ENCODE results near the gene SMIM36.
"Not testable (repeated sequence)": the region's sequence is repeated elsewhere in the genome, so short reads cannot be mapped to it uniquely, and the experiment has no call there.

Gene SMIM36

GRCh38 chr17:55418369-55419268 is 92.6 kb downstream of the SMIM36 start:
- H3K27ac ChIP-seq, result no peak overlapping the region
- no peak for DNase-seq (ENCODE audit: low read depth, low spot score)

DNA sequence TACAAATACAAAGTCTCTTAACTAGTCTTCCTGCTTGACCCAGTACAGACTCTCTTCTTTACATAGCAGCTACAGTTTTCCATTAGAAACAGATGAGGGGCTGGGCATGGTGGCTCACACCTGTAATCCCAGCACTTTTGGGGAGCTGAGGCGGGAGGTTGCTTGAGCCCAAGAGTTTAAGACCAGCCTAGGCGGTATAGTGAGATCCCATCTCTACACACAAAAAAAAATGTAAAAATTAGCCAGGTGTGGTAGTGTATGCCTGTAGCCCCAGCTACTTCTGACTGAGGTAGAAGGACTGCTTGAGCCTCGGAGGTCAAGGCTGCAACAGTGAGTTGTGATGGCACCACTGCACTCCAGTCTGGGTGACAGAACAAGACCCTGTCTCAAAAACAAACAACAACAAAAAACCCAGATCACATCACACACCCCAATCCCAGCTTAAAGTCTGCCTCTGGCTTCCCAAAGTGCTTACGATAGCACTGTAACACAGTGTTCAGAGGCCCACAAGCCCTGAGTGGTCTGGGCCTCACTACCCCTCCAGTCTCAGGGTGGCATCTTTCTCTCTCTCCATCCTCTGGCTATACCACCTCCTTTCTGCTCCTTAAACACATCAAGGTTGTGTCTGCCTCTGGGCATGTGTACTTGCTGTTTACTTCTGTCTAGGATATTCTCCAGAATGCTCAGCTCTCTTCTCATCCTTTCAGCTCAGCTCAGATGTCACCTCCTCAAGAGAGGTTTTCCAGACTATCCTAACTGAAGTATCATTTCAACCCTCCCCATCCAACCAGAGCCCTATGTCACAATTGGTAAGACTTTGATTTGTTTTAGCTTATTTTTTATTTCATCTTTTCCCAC is 93.6 kb downstream of the SMIM36 start:
- DNase-seq (ENCODE audit: low read depth, low spot score), result no peak
- H3K27ac ChIP-seq, result no peak overlapping the region

GRCh38 chr17:55416470-55417052 is 94.7 kb downstream of the SMIM36 start:
- no peak for DNase-seq (ENCODE audit: low read depth, low spot score)
- H3K27ac ChIP-seq, result no peak overlapping the region

DNA sequence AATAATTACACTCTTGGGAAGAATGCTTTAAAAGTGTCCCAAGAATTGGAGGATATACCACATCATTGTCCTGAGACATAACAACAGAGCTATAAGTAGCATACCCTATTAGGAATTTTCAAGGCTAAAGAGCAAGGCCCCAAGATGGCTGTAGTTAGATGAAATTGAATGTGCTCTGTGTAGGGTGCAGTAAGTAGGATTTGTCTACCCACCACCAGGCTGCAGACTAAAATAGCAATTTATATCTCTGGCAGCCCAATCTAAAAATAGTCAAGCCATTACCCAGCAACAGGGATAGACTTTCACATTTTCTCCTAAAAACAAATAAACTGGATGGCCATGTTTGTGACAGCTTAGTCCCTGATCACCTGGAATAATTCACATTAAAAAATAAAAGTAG is 95.3 kb downstream of the SMIM36 start:
- H3K27ac ChIP-seq, result no peak overlapping the region
- no peak for DNase-seq (ENCODE audit: low read depth, low spot score)

- no peak for DNase-seq (ENCODE audit: low read depth, low spot score)
- no peak overlapping the region for H3K27ac ChIP-seq
Measured at GRCh38 chr17:55414983-55415382, 96.3 kb downstream of the SMIM36 start.

DNA sequence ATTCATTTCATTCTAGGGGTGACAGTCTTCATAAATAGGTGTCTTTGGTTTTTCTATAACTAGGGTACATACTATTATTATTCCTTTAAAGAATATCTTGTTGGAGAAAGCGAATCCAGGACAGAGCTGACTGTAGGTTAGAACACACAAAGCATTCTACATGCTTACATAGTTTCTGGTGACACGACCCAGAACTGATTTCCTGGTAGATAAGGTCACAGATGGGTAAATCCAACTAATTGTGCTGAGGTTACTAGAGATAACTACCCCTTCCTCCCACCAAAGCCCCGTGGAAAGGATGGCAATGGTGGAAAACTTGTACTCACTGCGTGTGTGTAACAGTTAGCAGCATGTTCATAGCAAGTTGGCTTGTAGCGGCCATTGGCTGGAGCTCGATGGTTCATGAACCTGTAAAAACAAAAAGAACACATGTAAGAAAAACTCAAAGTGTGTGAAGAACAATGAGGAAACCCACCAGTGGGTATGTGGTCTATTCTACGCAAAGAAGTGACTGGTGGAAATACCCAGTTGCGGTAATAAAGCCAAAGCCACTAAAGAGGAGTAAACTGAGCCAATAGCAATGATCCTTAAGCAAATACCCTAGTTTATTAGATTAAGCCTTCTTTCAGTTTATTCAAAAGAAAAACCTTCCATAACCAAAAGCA is 97.3 kb downstream of the SMIM36 start:
- DNase-seq (ENCODE audit: low read depth, low spot score), result no peak

DNA sequence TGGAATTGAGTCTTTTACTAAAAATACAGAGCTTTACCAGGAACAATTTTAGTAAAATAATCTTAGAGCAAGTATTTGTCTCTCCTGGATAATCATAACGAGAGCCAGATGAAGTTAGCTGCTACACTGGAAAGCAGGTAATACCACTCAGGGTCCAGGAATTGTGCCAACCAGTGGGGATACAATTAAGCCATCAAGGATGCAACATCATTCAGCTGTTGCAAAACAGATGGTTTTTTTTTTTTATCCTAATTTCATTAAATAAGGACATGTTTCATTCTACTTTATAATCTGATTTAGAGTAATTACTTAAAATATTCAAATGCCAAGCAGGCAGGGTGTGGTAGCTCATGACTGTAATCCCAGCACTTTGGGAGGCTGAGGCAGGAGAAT is 99.8 kb downstream of the SMIM36 start:
- H3K27ac ChIP-seq, result no peak overlapping the region
- no peak for DNase-seq (ENCODE audit: low read depth, low spot score)

More for the DNA sequence above, 97.3 kb downstream of the SMIM36 start:
- H3K27ac ChIP-seq, result no peak overlapping the region

DNA sequence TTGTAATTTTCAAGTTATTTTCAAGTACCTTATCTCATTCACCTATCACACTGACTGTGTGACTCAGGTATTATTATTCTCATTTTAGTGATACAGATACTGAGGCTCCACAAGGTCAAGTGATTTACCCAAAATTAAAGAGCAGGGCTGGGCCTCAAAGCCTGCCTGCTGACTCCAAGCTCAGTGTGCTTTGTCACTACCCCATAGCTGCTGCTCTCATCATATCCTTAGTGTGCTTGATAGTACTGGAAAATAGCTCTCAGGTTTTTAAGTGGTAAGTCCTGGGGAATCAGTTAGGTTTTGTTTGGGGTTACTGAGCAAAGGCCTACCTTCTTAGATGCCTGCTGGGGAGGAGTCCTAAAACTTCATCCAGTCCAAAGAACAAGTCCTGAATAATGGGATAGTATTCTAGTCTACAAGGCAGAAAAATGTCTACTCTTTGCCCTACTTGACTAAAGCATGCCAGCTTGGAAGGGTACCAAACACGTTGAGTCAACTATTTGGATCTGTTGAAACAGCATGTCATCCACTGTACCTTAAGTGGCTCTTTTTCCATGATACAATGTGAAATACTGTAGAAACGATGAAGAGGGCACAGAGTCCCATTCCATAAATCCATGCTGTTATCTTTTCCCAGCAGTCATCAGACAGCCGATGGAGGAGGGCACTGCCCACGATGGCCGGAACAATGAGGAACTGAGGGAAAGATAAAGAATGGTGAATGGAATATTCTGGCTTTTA is 100.4 kb downstream of the SMIM36 start:
- DNase-seq (ENCODE audit: low read depth, low spot score), result no peak

GRCh38 chr17:55409030-55409800 is 102.0 kb downstream of the SMIM36 start:
- no peak overlapping the region for H3K27ac ChIP-seq
- DNase-seq (ENCODE audit: low read depth, low spot score), result no peak

More for the DNA sequence above, 100.4 kb downstream of the SMIM36 start:
- no peak overlapping the region for H3K27ac ChIP-seq

DNA sequence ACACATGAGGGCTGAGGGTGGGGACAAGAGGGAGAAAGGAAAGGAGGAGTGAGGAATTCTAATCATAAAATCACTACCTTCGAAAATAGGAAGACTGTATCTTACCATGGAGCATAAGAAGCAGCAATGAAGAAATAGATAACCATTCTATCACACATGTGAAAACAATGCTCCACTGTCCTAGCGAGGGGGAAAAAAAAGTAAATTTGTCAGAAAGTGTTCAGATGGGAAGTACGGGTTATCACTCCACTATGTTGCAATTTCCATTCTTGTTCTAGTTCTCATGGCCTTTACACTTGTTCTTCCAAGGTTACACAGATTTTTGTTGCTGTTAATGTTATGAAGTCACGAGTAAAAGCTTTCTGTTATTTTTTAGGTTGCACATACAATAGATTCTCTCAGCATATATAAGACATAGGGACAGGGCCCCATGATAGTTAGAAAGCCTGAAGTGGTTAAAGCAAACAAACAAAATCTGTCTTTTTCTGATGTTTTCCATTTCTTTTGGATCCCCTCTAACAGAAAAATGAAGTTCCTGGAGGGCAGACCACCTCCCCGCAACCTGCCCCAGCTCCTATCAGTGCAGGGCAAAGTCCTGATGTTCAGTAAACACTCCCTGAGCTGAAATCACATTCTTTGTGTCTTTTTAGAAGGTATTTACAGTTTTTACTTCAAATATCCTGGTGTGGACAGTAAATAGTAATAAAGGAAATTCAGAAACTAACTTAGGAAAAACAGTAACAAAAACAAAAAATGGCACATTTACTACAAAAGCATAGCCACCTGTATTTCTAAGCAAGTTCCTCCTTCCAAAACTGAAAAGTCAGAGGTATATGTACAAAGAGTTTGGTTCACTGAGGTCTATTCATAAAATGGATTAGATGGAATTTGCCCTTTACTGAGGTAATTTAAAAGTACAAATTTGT is 103.3 kb downstream of the SMIM36 start:
- no peak overlapping the region for H3K27ac ChIP-seq
- DNase-seq (ENCODE audit: low read depth, low spot score), result no peak

DNA sequence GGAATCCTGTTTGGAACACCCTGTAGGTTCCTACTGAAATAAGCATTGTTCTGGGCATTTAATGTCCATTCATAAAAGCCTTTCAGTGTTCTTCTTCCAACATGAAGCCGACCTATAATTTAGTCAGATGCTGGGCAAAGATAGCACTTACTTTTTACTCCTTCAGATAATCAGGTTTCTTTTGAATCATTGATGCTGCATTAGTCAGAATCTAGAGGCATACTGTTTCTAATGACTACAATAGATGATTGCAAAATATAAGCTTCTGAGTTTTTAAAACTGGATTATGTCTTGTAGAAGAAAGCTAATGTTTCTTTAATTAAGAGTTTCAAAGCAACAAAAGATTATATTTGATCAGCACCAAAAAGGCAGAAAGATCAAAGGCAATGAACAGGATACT is 105.7 kb downstream of the SMIM36 start:
- DNase-seq (ENCODE audit: low read depth, low spot score), result no peak

DNA sequence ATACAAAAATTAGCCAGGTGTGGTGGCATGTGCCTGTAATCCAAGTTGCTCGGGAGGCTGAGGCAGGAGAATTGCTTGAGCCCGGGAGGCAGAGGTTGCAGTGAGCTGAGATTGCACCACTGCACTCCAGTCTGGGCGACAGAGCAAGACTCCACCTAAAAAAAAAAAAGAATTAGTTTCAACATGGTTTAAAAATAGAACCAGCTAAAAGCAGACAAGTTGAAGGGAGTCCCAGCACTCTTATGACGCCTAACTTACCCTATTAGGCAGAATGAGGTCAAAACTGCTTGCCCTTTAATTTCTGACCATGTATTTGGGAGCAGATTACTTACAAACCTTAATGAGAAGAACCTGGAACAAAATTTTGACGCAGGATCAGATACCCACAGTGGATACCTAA is 107.1 kb downstream of the SMIM36 start:
- H3K27ac ChIP-seq; DNase-seq (ENCODE audit: low read depth, low spot score): not testable (repeated sequence)

More for the DNA sequence above, 105.7 kb downstream of the SMIM36 start:
- H3K27ac ChIP-seq, result no peak overlapping the region

DNA sequence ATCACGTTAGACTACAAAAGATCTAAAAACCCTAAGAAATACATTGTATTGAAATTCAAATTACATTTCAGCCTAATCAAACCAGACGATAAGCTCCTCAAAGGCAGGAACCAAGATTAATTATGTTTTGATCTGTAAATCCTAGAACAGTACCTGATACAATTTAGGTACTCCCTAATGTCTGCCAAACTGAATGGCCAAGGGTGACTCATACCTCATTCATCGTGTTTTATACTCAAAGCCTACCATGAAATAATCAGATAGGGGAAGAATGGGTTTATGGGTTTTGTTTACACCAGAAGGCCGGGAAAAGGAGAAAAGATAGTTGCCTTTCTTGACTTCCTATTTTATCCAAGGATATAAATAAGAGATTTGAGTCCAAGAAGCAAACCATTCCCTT is 108.9 kb downstream of the SMIM36 start:
- DNase-seq (ENCODE audit: low read depth, low spot score), result no peak
- no peak overlapping the region for H3K27ac ChIP-seq

All from epithelial cell of prostate (primary cell).